Activated naive CD4-positive, alpha-beta T cell treated with anti-CD3 and anti-CD28 coated beads, Interleukin-2, amount 50 U/mL, for 16 hours (primary cell): ENCODE results near the gene GPR107.

Experiments
- DNase-seq: peaks from one replicate; pipeline ENCODE4 v3.0.0-alpha.2; 2020

The GPR107 gene

DNA sequence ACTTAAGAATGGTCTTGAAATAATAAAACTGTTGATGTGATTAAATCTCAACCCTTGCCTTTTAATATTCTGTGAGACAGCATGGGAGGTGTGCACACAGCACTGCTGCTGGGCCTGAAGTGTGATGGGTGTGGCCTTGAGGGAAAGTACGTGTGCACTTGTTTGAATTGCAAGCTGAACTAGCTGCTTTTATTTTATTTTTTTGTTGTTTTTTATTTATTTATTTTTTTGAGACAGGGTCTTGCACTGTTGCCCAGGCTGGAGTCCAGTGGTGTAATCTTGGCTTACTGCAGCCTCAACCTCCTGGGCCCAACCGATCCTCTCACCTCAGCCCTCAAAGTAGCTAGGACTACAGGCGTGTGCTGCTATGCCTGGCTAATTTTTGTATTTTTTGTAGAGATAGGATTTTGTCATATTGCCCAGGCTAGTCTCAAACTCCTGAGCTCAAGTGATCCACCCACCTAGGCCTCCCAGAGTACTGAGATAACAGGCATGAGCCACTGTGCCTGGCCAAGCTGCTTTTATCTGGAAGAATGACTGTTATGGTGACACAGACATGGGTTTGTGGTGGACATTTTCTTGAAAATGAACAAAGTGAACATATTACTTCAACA lies 58.9 kb downstream of the GPR107 start:
- no peak for DNase-seq

DNA sequence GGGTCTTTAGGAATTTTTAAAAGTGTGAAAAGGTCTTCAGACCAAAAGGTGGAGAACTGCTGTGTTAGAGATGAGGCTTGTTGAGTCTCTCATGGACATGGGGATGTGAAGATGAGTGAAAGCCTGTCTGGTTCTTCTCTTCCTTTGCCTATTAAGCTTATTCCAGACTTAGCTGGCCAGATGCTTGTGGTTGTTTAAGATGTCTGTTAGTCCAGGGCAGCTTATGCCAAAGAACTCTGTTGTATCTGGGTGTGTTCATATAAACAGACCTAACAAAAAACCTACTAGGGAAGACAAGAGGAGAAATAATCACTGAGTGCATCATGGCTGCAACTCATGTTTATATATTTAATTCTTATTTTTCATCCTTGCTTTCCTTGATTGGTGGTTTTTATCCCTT lies 61.0 kb downstream of the GPR107 start:
- DNase-seq = no peak

DNA sequence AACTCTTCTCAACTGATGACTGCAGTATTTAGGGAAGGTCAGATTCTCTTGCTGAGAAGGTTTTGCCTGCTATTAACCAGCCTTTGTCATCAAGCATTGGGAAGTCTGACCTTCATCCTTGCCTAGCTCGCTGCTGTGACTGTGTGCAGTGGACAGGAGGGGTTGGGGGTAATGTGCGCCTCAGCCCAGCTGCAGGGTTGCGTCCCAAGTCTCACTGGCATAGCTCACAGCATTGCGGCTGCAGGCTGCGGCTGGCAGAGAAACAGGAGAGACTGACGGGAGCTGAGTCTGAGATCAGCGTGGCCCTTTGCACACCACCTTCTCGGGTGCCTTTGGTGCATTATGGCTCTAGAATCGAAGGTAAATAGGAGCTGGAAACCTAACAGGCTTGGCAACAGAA lies 62.6 kb downstream of the GPR107 start:
- no peak for DNase-seq

DNA sequence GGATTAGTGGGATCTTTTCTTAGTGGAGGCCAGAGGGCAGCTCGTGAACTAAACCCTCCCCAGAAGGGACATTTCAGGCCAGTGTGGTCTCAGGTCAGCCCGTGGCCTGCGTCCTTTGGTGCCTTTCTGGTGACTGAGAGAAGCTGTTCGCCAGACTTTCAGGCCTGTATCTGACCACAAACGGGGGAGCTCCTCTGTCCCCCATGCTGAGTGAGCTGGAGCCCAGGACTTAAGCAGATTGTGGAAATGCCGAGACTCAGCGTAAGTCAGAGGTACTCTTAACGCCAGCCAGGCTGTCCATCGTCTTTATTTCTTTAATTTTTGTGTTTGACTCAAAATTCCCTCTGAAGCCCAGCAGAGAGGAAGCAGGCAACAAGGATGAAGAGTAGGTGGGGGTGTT lies 63.7 kb downstream of the GPR107 start:
- DNase-seq = no peak

DNA sequence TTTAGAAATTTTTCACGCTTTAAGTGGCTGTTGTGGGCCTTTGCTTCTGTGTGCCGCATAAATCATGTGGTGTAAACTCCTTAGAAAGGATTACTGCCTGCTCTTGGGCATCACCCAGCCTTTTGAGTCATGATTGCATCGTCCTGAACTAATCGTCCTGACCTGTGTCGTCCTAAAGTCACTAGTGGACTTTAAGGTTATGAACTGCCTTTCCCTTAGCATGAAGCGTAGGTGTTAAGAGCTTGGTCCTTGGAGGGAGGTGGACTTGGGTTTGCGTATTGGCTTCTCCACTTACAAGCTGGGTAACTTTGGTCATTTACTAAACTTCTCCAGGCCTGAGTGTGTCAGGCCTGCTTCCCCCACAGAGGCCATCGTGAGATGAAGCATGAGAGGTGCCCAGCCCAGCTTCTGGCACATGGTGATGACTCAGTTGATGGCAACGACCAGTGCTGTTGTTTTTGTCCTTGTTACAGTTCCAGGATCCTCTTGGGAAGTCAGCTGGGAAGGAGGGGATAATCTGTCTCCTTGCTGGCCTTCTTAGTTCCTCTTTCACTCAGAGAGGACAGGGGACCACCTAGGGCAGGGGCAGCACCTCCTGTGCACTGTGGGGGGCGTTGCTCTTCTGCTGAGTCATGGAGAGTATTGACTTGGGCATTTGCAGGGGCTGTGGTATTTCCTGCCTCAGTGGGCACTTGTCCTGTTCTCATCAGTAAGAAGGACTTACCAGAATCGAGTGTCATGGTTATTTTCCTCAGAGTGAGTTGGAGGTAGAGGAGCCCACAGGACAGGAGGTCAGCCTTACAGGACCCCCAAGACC lies 64.3 kb downstream of the GPR107 start:
- DNase-seq = no peak

DNA sequence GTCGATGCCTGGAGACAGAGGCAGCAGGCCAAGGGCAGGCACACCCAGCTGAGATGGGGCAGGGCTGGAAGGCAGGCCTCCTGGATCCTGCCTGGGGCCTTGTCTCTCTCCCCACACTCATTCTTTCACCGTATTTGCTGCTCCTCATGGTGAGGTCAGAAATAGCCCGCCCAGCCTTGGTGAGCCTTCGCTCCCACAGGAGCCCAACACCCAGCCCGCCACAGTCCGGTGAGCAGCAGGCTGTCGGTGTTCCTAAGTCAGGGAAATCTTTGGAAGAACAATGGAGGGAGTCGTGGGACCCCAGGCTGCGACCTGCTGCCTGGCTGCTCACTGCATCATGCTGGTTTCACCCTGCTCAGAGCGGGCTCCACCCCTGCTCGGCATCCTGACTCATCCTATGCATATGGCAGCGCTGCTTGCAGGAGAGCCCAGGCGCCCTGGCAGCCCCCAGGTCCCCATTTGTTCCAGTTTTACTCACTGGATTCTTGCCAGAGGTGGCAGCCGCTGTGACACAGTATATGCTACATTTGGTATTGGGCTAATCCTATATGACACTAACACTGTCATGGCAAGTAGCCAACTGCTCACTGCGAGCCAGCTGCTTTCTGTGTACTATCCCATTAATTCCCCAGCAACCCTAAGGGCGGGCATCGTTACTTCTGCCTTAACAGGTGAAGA lies 65.3 kb downstream of the GPR107 start:
- no peak for DNase-seq

DNA sequence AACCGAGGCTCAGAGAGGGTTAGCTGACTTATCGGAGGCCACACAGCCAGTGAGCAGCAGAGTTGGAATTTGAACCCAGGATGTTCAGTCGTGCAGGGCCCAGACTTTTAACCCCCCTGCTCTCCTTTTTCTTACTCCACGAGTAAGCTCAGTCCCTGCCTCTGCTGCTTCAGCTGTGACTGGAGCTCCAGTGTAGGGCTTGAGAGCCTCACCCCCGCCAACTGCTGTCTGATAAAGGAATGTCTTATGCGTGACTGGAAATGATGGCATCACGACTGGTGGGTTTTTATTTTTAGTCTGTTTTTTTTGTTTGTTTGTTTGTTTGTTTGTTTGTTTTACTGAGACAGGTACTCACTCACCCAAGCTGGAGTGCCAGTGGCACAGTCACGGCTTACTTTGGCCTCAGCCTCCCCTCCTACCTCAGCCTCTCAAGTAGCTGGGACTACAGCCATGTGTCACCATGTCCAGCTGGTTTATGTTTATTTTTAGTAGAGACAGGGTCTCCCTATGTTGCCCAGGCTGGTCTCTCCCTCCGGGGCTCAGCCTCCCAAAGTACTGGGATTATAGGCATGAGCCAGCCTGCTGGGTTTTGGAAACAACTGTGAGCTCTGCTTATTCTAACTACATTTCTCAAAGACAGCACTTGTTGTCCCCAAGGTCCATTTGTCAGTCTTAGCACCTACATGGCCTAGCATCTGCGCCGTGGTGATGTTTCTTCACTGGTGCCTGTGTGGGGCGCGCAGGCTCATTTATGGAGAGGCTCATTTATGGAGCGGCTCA lies 66.0 kb downstream of the GPR107 start:
- no peak for DNase-seq

DNA sequence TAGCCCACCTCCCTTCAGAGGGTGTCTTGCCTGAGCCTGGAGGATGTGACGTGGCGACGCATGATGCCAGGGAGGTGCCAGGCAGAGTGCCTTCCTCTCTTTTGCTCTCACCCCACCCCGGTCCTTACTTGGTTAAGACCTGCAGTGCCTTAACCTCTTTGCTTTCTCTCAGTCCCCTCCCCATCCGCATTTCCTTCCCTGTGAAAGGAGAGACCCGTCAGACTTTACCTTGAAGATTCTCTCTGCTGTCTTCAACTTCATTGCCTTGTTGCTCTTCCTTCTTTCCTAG lies 66.5 kb downstream of the GPR107 start:
- DNase-seq = no peak

DNA sequence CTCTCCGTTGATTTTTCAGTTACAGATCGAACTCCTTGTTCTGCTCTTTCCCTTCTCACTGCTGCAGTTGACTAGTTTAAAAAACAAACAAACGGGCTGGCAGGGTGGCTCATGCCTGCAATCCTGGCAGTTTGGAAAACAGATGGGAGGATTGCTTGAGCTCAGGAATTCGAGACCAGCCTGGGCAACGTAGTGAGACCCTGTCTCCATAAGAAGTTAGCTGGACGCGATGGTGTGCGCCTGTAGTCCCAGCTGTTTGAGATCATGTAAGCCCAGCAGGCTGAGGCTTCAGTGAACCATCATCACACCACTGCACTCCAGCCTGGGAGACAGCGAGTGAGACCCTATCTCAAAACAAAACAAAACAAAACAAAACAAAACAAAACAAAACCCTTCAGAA lies 67.1 kb downstream of the GPR107 start:
- DNase-seq = no peak

DNA sequence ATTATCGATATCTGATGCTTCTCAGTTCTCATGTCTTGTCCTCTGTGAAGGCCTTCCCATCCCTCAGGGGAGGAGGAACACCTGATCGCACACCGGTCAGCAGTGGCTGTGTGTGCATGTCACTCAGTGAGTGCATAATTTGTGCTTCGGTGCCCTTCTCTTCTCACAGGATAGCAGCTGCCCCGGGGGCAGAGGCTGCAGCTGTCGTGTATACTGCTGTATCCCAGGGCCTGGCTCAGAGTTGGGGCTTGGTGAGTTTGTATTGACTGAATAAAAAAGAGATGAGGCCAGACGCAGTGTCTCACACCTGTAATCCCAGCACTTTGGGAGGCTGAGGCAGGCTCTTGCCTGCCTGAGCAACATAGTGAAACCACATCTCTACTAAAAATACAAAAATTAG lies 68.8 kb downstream of the GPR107 start:
- no peak for DNase-seq

DNA sequence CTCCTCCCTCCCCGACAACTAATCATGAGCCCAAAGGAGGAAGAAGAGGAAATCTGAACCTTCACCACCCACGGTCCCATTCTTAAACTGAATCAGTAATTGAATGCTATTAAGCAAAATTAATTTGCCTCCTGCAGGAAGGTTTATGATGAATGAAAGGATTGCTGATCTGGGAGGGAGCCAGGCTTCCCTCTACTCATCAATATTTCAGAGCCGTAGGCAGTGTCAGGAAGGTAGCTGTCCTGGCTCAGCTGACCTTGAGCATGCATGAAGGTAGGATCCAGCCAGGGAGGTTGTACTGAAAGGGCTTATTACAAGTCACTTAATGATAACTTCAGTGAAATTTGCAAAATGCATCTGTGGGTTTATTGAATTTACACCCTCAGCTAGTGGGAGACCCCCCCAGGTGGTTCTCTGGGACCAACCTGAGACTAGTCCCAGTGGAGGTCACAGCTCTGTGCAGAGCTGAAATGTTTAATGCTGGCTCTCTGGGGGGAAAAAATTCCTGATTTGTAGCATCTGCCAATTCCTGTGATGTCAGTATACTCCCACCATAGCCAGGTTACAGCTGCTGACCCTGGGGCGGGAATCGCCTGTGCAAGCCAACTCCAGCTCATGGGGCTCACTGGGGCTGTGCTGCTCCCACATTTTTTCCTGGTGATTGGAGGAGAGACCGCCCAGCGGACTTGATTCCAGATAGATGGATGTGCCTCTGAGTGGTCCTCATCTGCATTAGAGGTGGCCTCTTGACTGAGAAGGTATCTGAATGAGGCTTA lies 70.6 kb downstream of the GPR107 start:
- no peak for DNase-seq

DNA sequence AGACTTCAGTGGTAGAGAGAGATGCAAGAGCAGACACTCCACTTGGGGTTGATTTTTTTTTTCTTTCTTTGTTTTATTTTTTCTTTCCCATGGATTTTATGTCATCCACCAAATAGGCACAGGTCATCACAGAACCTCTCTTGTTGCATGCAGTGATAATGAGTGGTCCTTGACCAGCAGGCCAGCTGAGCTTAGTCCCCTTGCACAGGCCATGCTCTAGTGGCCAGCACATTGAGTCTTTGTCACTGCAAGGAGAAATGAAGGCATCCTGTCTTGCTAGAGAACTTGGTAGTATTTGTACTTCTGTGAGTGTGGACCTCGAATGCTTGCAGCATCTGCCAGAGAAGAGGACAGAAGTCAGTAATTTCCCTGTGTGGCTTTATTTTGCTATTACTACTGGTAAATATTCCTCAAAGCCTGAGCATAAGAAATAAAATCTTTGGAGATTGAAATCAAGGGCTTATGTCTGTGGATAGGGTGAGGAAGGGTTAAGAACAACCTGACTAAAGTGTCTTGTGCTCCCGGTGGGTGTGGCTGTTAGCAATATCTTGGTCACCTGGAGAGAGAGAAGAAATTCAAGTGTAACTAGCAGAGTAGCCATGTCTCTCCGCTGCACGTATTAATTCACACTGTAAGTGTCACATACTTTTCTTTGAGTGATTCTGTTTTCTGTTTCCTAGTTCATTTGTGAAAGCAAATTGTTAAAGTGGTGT lies 73.2 kb downstream of the GPR107 start:
- DNase-seq = no peak

DNA sequence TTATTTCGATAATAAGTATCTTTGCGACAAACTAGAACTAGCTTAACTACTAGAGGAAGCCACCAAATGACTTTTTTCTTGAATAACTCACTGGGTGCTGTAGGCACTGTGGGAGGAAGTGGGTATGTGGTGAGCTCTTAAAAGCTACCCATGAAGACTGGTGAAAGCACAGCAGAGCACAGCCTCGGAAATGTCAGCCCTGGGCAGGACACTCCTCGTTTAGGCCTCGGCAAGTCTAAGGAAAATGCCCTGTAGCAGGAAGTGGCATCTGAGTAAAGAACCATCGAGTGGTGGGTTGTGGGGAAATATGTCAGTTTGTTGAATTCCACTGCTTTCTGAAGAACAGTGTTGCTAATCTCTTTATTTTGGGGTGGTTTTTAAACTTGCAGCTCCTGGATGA lies 74.5 kb downstream of the GPR107 start:
- DNase-seq = peak; percentile 47

DNA sequence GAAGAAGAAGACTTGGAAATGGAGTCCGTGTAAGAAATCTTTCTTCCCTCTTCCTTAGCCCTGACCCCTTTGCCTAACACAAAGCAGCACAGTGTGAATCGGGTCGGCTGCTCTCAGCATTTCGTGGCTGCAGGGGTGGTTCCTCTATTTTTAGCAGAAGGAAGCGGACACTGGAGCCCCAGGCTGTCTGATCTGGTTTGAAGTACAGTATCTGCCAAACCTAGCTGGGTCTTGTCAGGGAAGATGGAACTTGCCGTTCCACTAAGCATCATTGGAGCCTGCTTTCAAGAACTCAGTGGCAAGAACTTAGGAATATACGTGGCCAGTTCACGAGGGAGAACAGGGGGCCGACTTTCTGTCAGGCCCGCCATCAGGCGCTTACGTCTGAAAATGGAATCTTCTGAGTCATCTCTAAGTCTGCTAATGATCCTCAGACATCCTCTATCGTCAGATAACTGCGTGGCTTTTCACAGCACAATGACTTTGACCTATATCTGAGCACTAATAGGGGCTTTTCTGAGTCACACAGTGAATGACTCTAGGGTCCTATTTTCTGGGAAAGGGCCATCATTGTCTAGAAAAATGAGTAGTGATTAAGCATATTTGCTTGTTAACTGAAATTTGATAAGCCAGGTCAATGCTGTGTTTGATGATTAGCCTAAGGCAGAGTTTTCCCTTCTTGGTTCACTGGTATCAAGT lies 75.2 kb downstream of the GPR107 start:
- peak; percentile 33 for DNase-seq

DNA sequence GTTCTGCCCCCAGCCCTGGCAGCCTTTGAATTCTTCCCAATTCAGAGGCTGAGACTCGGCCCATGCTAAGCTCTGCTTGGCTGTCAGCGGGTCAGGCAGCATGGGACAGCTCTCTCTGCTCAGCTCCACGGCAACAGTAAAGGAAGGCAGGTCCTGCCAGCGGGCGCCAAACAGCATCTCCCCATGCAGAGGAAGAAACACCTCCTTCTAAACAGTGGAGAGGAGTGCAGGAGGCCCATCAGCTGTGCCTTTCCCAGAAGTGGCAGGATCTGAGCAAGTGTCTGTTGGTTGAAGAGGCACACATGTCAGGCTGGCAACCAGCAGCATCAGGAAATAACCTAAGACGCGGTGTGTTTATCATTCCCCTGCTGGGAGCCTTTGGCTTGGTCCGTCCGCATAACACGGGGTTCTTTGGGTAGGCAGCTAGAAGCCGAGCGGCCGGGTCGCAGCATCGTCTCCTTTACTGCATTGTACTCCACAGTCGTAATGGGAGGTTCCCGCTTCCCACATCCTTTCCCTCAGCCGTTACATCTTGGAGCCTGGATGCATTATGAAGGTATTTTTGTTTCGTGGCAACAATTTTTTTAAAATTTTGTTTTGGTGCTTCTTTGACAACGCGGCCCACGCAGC lies 75.8 kb downstream of the GPR107 start:
- DNase-seq = no peak

DNA sequence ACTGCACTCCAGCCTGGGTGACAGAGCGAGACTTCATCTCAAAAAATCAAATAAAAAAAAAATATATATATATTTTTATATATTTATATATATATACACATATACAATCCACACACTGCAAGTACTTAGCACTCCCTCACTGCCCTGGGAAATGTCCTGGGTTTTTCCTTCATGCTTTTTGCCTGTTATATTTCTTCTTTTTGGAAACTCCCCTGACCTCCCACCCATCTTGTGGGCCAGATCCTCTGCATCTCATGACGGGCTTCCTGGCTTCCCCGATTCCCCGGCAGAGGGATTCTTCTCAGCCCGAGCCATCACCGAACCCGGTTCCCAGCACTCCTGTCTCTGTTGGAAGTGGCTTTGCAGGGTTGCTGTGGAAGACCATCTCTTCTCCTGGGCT lies 79.0 kb downstream of the GPR107 start:
- no peak for DNase-seq

DNA sequence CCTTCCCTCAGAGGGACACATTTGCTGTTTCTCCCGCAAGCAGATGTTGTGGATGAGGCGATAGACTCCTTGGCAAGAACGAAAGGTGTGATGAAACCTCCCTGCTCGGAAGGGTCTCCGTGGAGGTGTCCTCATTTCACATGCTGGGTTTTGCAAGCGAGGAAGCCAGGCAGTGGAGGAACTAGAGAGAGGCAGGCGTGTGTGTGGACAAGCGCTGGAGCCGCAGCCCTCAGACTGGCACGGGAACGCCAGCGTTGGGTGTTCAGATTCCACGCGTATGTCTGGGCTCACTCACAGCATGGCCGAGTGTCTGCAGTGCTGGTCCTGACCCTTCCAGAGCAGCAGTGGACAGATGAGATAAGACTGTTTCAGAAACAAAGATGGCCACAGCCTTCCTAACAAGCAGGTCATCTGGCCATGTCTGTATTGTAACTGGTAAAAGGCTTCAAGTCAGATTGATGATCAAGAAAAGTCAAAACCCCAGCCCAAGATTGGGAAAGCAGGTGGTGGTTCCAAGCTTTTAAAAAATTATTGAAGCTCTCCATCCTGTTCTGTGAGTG lies 83.5 kb downstream of the GPR107 start:
- no peak for DNase-seq

DNA sequence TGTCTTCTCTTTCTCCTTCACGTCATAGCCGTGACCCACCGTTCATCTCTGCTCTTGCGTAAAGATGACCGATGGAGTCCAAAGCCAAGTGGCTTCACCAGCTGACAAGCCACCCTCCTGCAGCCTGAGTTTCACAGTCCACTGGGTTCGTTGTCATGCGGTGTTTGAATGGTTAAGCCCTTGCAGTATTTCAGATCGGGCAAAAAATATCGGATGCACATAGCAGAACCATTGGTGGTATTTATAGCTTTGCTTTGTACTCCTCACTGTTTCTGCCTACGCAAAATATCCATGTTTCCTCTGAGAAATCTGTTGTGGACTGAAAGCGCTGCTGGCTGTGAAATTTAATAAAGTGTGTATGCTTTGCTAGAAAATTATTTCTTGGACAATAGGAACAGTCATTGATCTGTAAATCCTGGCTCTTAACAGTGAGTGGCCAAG lies 84.0 kb downstream of the GPR107 start:
- no peak for DNase-seq

DNA sequence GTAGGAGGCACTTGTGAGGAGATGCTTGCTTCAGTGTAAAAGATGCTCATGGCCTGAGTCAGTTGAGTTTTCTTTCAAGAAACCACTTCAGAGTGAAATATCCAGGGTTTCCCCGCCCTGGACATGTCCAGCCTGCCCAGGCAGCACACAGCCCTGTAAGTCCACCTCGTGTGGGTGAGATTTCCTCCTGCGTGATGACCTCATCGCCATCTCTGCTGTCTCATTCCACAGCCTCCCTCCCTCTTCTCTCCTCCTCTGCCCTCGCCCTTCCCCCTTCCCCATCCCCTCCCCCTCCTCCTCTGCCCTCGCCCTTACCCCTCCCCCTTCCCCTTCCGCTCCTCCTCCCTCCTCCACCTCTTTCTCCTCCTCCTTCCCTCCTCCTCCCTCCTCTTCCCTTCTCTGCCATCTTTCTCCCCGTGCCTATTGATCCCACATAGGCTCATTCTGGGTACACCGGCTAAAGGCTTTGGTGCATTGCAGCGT lies 84.5 kb downstream of the GPR107 start:
- DNase-seq = no peak

DNA sequence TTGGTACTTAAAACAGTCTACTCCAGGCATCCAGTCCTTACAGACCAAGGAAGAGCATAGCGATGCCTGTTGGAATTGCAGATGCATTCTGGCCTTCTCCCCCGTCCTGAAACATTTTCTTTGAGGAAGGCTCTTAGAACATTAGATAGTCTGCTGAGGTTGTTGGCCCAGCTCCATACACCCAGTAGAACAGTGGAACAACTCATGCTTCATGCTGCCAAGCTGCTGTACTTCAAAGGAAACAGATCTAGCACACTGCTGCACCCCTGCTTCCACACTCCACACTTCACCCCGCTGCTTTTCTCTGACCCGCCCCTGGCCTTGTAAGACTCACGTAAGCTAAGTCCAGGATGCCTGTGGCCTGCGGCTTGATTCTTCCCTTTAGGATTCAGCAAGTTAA lies 85.1 kb downstream of the GPR107 start:
- no peak for DNase-seq
